ENCODE results near the gene ARMH3. TPM values are rescaled to one million over a fixed set of nuclear protein-coding genes. Genes with fewer than 3 reads are reported as not detected.

Gene ARMH3, protein sequence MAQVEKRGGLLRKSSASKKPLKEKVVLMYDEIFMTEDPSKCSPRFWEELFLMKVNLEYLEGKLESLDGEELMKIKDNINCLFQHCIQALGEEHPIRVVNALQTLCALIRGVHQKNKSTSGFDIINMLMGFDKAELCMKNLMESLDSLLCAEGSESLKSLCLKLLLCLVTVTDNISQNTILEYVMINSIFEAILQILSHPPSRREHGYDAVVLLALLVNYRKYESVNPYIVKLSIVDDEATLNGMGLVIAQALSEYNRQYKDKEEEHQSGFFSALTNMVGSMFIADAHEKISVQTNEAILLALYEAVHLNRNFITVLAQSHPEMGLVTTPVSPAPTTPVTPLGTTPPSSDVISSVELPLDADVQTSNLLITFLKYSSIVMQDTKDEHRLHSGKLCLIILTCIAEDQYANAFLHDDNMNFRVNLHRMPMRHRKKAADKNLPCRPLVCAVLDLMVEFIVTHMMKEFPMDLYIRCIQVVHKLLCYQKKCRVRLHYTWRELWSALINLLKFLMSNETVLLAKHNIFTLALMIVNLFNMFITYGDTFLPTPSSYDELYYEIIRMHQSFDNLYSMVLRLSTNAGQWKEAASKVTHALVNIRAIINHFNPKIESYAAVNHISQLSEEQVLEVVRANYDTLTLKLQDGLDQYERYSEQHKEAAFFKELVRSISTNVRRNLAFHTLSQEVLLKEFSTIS
- 4.0 and 6.6 TPM in 2 replicates for polyA plus RNA-seq (2014; cell fraction: cytosol; rRNA removed)
- 10.2 and 174 TPM in 2 replicates for polyA plus RNA-seq (2014; cell fraction: nucleus; rRNA removed)

DNA sequence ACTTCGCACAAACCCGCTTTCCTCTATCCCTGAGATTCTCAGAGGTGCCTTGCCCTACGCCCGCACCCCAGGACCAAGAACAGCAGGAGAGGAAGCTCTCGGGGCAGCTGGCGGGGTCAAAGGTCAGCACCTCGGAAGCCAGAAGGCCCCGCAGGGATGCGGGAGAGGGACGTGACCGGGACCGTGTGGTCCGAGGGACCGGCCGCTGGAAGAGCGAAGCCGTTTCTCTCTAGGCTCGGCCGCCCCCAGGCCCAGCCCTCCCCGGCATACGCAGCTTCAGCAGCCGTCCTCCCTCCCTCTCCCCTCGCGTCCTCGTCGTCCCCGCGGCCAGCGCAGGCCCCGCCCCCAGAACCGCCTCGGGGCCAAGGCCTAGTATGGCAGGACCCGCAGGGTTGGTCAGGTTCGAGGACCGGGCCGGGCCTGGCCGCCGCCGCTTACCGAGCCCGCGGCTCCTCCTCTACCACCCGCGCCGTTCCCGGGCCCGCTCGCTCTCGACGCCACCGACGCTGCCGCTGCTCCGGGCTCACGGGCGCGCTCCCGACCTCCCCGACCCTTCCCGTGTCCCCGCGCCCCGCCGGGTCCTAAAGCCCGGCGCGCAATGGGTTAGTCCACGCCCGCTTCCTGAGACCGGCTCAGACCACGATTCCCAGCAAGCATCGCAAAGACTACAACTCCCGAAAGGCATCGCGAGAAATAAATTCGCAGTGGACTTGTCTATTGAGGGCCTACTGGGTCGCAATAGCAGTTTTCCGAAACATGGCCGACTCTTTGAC lies at the start of gene ARMH3:
TSS of gene ARMH3 (minus strand) at position 527 of the 773 bp plus-strand sequence. CDS start 16,059 bp downstream, outside the sequence.
- peak; percentile 98 for DNase-seq (ENCODE audit: low spot score)

DNA sequence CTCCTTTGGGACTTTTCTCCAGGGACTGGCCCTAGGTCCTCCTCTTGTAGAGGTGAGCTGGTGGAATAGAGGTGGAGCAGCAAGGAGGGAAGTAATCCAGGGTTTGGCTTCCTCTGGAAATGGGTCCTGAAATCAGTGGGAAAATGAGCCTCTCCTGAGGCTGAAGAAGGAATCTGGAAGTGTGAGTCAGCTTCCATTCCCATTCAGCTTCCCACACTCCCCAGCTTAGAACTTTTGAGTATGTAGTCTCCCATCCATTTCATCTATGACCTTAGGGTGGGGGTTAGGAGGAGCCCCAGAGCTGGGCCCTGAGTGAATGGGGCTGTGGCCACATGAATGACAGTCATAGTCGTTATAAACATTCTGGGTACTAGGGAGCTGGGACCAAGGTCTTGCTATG lies 46.4 kb upstream of the ARMH3 start:
- no peak for DNase-seq (ENCODE audit: low spot score)

DNA sequence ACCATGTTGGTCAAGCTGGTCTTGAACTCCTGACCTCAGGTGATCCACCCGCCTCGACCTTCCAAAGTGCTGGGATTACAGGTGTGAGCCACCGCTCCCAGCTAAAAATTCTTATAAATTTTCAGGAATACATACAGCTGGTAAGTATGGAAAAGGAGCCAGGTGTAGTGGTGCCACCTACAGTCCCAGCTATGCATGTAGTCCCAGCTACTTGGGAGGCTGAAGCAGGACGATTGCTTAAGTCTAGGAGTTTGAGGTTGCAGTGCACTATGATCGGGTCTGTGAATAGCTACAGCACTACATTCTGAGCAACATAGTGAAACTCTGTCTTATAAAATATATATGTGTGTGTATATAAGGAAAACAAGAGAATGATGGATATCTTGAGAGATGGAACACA lies 45.2 kb upstream of the ARMH3 start:
- DNase-seq (ENCODE audit: low spot score): no peak

DNA sequence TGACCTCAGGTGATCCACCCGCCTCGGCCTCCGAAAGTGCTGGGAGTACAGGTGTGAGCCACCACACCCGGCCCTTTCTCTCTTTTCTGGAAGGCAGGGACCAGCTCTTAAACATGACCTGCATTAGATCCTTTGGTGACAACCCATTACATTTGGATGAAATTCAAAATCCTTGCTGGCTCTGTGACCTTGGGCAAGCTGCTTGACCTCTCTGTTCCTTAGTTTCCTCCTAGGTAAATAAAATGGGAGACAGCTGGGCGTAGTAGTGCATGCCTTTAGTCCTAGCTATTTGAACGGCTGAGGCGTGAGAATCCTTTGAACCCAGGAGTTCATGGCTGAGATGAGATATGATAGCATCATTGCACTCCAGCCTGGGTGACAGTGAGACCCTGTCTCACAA lies 40.5 kb upstream of the ARMH3 start:
- no peak for DNase-seq (ENCODE audit: low spot score)

DNA sequence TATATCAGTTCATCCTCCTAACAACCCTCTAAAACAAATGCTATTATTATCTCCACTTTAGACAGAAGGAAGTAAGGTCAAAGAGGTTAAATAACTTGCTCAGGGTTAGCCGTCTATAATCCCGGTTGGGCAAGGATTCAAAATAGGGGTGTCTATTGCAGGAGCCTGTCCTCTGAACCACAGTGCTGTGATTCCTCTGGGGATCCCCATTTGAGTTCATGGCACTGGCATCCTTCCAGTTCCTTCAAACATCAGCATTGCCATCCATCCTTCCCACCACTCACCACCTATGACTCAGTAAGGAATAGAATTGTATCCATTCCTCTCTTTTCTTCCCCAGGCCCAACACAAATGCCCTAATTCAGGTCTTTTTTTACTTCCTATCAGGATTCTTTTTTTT lies 34.8 kb upstream of the ARMH3 start:
- DNase-seq (ENCODE audit: low spot score): no peak

DNA sequence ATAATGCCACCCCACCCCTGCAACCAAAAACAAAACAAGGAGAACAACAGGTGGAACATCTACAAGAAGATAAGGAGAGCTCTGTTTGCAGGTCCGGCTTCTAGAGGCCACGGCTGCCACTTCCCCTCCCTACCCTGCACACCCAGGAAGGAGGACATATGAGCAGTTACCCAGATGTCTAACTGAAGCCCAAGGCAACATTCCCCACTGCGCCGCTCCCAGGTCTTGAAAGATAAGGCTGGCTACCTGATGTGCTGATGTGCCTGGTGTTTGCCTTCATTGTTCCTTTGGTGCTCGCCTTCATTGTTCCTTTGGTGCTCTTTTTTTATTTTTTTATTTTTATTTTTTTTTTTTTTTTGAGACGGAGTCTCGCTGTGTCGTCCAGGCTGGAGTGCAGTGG lies 30.2 kb upstream of the ARMH3 start:
- DNase-seq (ENCODE audit: low spot score): no peak

DNA sequence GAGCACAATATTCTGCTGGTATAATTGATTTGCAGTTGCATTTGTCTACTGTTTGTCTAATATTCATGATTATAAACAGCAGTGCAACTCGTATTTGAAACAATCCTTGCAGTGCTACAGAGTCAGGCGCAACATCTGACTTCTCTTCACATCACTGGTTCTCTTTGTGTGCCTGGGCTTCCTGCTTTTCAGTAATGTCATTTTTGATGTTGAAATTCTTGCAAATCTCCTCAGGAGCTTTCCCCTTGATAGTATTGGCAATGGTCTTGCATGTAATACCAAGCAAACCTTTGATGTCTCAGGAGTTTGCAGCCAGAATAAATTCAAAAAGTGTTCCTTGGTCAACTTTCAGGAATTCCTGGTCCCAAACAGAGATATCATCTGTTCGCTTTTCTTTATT lies 29.4 kb upstream of the ARMH3 start:
- DNase-seq (ENCODE audit: low spot score): no peak

DNA sequence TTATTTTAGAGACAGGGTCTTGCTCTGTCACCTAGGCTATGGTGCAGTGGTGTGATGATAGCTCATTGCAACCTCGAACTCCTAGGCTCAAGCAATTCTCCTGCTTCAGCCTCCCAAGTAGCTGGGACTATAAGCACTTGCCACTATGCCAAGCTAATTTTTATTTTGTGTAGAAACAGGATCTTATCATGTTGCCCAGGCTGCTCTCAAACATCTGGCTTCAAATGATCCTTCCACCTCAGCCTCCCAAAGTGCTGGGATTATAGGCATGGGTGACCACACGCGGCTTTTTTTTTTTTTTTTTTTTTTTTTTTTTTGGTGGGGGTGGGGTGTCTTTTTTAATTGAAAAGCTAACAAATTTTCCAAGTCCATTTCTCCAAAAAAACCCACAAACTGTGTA lies 27.6 kb upstream of the ARMH3 start:
- DNase-seq (ENCODE audit: low spot score): no peak

DNA sequence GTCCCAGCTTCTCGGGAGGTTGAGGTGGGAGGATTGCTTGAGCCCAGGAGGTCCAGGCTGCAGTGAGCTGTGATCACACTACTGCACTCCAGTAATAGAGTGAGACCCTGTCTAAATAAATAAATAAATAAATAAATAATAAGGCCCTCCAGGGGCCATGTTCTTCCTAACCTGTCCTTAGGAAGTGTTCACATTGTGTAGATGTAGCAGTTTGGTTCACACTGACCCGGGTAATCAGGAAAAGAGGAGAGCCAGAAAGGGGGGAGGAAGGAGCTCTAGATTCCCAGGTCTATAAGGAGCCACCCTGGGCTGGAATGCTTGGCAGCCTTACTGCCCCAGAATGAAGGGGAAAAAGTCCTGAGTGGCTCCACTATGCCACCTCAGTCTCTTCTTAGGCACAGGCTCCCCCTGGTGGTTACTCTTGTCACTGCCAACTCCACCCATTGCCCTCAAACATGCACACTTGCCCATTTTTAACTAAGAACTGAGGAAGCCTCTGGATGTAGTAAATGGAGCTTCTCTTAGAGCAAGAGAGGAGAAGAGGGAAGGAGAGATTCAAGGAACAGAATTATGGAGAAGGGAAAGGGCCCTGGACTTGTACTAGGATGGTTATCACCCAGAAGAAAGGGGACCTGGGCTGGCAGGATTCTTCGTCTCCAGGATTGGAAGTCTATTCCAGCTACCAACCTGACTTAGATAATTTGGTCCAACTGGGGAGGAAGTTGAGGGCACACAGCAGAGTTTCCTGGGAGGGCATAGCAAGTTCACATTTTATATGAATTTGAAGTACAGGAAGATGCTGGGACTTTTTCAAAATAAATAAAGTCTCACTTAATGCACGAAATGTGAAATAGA lies 16.9 kb upstream of the ARMH3 start:
- DNase-seq (ENCODE audit: low spot score): peak; percentile 77

DNA sequence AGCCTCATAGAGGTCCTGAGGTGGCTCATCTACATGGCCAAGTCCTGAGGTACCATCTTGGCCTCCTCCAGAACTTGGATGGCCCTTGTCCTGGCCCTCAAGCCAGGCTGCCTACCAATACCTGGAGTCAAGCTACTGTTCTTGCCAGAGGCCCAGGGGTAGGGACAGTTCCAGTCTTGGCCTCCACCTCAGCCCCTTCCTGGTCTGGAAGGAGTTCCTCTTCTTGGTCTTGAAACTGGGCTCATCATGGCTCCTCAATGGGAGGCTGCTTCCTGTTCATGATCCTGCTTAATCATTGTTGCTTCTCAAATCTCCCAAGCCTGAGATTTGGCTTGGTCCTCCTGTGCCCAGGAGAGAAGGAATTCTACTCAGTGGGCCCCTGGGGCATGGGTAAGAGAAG lies 13.1 kb upstream of the ARMH3 start:
- DNase-seq (ENCODE audit: low spot score): no peak

DNA sequence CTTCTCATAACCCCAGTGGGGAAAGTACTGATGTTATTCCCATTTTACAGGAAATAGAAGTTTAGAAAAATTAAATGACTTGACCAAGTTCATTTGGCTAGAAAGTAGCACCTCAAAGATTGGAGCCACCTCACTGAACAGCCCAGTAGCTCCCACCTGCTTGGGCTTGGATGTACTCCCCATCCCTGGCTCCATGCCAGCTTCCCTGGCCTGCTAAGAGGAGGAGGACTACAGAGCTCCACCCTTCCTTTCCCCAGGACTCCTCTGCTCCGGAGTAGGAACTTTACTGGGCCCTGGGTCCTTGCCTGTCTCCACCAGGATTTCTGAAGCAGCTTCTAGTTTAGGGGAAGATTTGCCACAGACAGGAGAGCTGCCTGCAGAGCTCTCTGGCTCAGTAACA lies 12.2 kb upstream of the ARMH3 start:
- DNase-seq (ENCODE audit: low spot score): no peak

DNA sequence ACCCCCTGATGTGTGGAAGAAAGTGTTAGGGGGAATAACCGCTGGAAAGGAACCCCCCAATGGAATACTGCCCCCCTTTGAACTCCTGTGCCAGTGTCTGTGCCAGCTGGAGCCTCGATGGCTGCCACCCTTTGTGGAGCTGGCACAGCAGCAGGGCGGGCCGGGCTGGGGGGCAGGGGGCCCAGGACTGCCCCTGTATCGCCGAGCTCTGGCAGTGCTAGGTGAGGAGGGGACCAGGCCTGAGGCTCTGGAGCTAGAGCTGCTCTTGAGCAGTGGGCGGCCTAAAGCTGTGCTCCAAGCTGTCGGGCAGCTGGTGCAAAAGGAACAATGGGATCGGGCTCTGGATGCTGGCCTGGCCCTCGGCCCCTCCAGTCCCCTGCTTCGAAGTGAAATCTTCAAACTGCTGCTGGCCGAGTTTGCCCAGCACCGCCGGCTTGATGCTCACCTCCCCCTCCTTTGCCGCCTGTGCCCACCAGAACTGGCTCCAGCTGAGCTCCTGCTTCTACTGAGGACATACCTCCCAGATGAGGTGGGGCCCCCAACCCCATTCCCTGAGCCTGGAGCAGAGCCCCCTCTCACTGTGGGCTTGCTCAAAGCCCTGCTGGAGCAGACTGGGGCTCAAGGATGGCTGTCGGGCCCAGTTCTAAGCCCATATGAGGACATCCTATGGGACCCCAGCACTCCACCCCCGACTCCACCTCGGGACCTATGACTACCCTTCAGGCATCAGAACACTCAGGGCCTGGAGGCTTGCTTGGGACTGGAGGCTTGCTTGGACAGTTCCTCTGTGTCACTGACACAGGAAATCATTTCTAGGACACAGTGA lies 11.3 kb upstream of the ARMH3 start:
- no peak for DNase-seq (ENCODE audit: low spot score)

DNA sequence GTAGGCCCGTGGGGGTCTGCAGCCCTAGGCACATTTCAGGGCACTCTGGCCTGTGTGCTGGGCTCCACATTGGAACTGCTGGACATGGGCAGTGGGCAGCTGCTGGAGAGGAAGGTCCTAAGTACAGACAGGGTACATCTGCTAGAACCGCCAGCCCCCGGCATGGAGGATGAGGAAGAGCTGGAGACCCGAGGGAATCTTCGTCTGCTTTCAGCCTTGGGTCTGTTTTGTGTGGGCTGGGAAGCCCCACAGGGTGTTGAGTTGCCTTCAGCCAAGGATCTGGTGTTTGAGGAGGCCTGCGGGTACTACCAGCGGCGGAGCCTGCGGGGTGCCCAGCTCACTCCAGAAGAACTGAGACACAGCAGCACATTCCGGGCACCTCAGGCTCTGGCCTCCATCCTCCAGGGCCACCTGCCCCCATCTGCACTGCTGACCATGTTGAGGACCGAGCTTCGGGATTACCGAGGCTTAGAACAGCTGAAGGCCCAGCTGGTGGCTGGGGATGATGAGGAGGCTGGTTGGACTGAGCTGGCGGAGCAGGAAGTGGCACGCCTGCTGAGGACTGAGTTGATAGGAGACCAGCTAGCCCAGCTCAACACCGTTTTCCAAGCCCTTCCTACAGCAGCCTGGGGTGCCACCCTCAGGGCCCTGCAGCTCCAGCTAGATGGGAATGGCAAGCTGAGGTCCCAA lies 10.6 kb upstream of the ARMH3 start:
- no peak for DNase-seq (ENCODE audit: low spot score)

DNA sequence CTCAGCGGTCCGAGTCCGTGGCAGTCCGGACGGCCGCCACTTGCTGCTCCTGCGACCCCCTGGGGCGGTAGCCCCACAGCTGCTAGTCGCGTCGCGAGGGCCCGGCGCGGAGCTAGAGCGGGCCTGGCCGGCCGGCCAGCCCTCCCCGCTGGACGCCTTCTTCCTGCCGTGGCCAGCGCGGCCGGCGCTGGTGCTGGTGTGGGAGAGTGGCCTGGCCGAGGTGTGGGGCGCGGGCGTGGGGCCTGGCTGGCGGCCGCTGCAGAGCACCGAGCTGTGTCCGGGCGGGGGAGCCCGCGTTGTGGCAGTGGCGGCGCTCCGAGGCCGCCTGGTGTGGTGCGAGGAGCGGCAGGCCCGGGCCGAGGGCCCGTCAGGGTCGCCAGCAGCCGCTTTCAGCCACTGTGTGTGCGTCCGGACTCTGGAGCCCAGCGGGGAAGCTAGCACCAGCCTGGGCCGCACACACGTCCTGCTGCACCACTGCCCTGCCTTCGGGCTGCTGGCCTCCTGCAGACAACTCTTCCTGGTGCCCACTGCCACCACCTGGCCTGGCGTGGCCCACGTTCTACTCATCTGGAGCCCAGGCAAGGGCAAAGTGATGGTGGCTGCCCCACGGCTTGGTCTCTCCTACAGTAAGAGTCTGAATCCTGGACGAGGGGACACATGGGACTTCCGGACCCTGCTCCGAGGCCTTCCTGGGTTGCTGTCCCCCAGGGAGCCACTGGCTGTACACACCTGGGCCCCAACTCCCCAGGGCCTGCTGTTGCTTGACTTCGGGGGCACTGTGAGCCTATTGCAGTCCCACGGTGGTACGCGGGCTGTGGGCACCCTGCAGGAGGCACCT lies 9.8 kb upstream of the ARMH3 start:
- DNase-seq (ENCODE audit: low spot score): peak; percentile 29

DNA sequence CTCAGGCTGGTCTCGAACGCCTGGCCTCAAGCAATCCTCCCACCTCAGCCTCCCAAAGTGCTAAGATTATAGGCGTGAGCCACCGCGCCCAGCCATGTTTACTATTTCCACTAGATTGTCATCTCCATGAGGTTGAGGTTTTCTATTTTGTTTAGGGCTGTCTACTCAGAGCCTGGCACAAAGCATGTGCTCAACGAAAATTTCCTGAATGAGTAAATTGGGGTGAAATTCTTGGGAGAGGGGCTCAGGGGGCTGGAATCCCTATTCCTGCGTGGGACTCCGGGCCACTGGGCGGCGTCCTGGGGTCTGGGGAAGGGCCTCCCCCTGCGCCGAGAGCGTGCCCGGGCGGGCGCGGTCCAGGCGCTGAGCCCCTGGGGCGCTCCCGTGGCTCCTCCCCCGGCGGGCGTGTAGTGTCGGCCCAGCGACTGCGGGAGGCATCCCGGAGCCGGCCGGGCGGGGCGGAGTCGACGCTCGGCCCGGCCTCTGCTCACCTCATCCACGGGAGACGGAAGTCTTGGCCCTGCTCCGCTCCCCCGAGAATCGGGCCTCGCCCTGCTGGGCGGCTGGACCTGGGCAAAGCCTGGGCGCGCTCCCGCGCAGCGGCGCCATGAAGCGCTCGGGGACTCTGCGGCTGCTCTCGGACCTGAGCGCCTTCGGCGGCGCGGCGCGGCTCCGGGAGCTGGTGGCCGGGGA lies 9.0 kb upstream of the ARMH3 start, which contains the start of gene HPS6:
TSS of gene HPS6 (plus strand) at position 482 of the 693 bp plus-strand sequence. CDS start at position 608, 126 bp downstream.
- peak; percentile 87 for DNase-seq (ENCODE audit: low spot score)

DNA sequence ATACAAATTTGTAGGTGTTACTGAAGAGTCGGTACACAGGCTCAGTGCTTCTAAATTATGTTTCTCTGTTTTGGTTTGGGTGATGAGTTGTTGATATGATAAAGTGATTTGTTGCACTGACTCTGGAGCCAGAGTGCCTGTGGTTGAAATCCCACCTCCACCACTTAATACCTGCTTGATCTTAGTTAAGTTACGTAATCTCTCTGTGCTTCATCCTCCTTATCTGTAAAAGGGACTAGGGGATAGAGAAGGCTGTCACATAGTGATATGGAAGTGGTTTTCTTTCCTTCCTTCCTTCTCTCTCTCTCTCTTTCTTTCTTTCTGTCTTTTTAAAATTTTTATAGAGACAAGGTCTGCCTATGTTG lies 8.5 kb upstream of the ARMH3 start:
- no peak for DNase-seq (ENCODE audit: low spot score)

DNA sequence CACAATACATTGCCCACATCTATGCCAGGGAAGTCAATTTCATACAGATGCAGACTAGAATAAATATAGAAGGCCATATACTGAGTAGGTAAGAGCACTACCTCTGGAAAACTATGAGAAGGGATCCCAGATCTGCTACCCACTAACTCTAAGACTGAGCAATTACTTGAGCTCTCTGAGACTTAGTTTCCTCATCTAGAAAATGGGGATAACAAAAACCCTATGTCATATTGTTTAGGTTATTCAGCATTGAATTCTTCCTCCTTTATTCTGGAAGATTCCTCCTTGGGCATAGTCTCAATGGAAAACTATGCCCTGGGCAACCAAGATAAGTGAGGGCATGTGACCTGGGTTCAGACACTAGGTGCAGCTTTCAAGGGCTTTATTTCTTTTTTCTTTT lies 4.0 kb upstream of the ARMH3 start:
- no peak for DNase-seq (ENCODE audit: low spot score)
